Heart left ventricle (tissue), 16 donors: Measurements from ENCODE around the gene CDKL5. TPM values are rescaled to one million over a fixed set of nuclear protein-coding genes. Genes with fewer than 3 reads are reported as not detected.

Experiments
- ATAC-seq, 4 donors: fragments of 200-7000 bp; cut with Tn5 transposase; one replicate each; pipeline ENCODE4 v1.9.1; 2020 to 2022; ENCODE audit warnings: moderate library complexity in 4 of 4, mild to moderate bottlenecking in 3 of 4, moderate number of reproducible peaks in 1 of 4
- DNase-seq, 5 donors: peaks; one replicate each; pipeline ENCODE4 v3.0.0-alpha.2; 2020
- H3K27ac ChIP-seq, 12 donors: fragments of 200-600 bp; sonication (generic) in 4 of 12; one replicate each; pipeline versions ENCODE4 v1.5.0 to v1.8.0; 2016 to 2022; ENCODE audit warnings: mild to moderate bottlenecking in 2 of 12
- H3K27me3 ChIP-seq, 9 donors: fragments of 200-600 bp; sonication (generic) in 2 of 9; one replicate each; pipeline versions ENCODE4 v1.5.1 to v1.8.0; 2016 to 2022; ENCODE audit warnings: mild to moderate bottlenecking in 3 of 9
- H3K36me3 ChIP-seq, 9 donors: fragments of 200-600 bp; sonication (generic) in 2 of 9; one replicate each; pipeline versions ENCODE4 v1.5.0 to v1.8.0; 2018 to 2022; ENCODE audit warnings: mild to moderate bottlenecking in 2 of 9
- H3K4me1 ChIP-seq, 12 donors: fragments of 200-600 bp; sonication (generic) in 4 of 12; one replicate each; pipeline versions ENCODE4 v1.5.0 to v1.8.0; 2016 to 2022; ENCODE audit warnings: mild to moderate bottlenecking in 3 of 12
- H3K4me3 ChIP-seq, 12 donors: fragments of 200-600 bp; sonication (generic) in 4 of 12; one replicate each; pipeline versions ENCODE4 v1.5.0 to v1.8.0; 2017 to 2022; ENCODE audit warnings: mild to moderate bottlenecking in 9 of 12, moderate library complexity in 4 of 12
- H3K9me3 ChIP-seq, 12 donors: fragments of 200-600 bp; sonication (generic) in 4 of 12; one replicate each; pipeline versions ENCODE4 v1.5.0 to v1.8.0; 2016 to 2022; ENCODE audit warnings: mild to moderate bottlenecking in 1 of 12
- CTCF ChIP-seq, 12 donors: fragments of 200-600 bp; sonication (generic) in 4 of 12; IDR thresholded peaks; one replicate each; pipeline versions ENCODE4 v1.5.0 to v1.8.0; 2018 to 2022; ENCODE audit warnings: antibody characterized with exemption in 12 of 12, mild to moderate bottlenecking in 5 of 12
- POLR2A ChIP-seq, 2 donors: fragments of 450-650 bp; IDR thresholded peaks; one replicate each; pipeline ENCODE4 v1.6.1; 2017; ENCODE audit warnings: antibody characterized with exemption in 2 of 2, mild to moderate bottlenecking in 2 of 2, moderate library complexity in 2 of 2
- WGBS, 4 donors: extraction: QIAGEN DNeasy Blood & Tissue Kit in 2 of 4; methylation state at CpG; one replicate each; pipeline versions ENCODE4 v1.1.5 to v1.1.7; 2013 to 2018; 5-methylcytosine and 5-hydroxymethylcytosine counted together
- intact Hi-C, 10 donors: fragments of 100-400 bp; cut with DNase I; formaldehyde crosslinking; loops; one replicate each; pipeline versions ENCODE4 v1.11.1 to v1.14.2; 2022
- polyA plus RNA-seq, 2 donors: library from polyadenylated mRNA; stranded (reverse); fragments of 200-250 nt; gene quantifications; one replicate each; pipeline ENCODE4 v1.2.3, GENCODE V29; 2013
- total RNA-seq, 9 donors: library from RNA; depleted of rRNA in 2 of 9; stranded (reverse); fragments of >200 nt in 2 of 9; fragmentation: NEBNext Ultra II Directional in 3 of 9; extraction: Animal tissue kit (Norgen Biotek cat#: 25700) in 3 of 9; gene quantifications; one replicate each; pipeline versions ENCODE4 v1.1.0 to v1.2.4, GENCODE V29; 2016 to 2023
- donor health status: ischemic (EF 13 %, LVEDD 7.1; RV severe dilation, severe dysfunction).
- donor health status: healthy with polysubstance abuse.
- donor health status: DM: no; HTN: yes; CAD: no.
- donor health status: DM: no; HTN: no; CAD: no.
- donor health status: ischemic (EF 25% LVEDD 6.9; RV normal size, moderate dysfunction).
- donor health status: ischemic (EF 25% LVEDD 5.7; RV mildly dilated, moderate dysfunction).
- donor health status: healthy.
- donor health status: DM: yes; HTN: yes; CAD: no.
- donor health status: ischemic (EF 35%, LVEDD 5.7; RV mildly dilated, moderate dysfunction).
- donor health status: nonischemic (EF 11% LVEDD 7.7; RV severe dilation, severe dysfunction).
- donor health status: DM: yes; HTN: yes; CAD: no.
- donor health status: PGD.
- donor health status: ischemic (EF 29% LVEDD 5.4; RV normal size, mild dysfunction).
- donor health status: nonischemic (EF 23%, LVEDD 6.1; RV moderate dilation, normal function).

Gene CDKL5
- total and polyA plus RNA-seq, 11 donors = 3.0 to 12.5 (median 9.3) TPM

GRCh38 chrX:18619288-18619687 lies 193.9 kb downstream of the CDKL5 start:
- no peak for ATAC-seq
- peaks cover 0 to 7% (median 0%) of the 10 kb centered on the region in 9 donors for H3K36me3 ChIP-seq
- no peaks in the 10 kb centered on the region for H3K4me1 ChIP-seq
- H3K27ac ChIP-seq = no peak overlapping the region
- H3K9me3 ChIP-seq = no peaks in the 10 kb centered on the region
- no peaks in the 10 kb centered on the region for H3K27me3 ChIP-seq
- intact Hi-C loops = no loop called here
- TF ChIP-seq POLR2A (IDR thresholded peaks at IDR 0.05) (no peak), CTCF (IDR thresholded peaks at IDR 0.05) (no peak)
- WGBS, 4 donors = 91 to 97% (median 95%) methylated on average over 2 of the region's 2 CpGs
- no peak for DNase-seq
- H3K4me3 ChIP-seq = no peak overlapping the region

- intact Hi-C loops = no loop called here
- H3K9me3 ChIP-seq = no peaks in the 10 kb centered on the region
- H3K27ac ChIP-seq = no peak overlapping the region
- H3K27me3 ChIP-seq = no peaks in the 10 kb centered on the region
- H3K4me3 ChIP-seq = no peak overlapping the region
- ATAC-seq (no peak), DNase-seq (no peak)
- H3K36me3 ChIP-seq = peaks cover 0 to 9% (median 0%) of the 10 kb centered on the region in 9 donors
- WGBS, 4 donors = 68 to 74% (median 71%) methylated on average over 8 of the region's 8 CpGs
- H3K4me1 ChIP-seq = no peaks in the 10 kb centered on the region
- TF ChIP-seq CTCF (IDR thresholded peaks at IDR 0.05) (no peak), POLR2A (IDR thresholded peaks at IDR 0.05) (no peak)
Measured at GRCh38 chrX:18620349-18620748, 194.9 kb downstream of the CDKL5 start.

- no peaks in the 10 kb centered on the region for H3K27me3 ChIP-seq
- H3K27ac ChIP-seq = no peak overlapping the region
- H3K4me3 ChIP-seq = no peak overlapping the region
- no peaks in the 10 kb centered on the region for H3K9me3 ChIP-seq
- H3K36me3 ChIP-seq = peaks cover 0 to 29% (median 6%) of the 10 kb centered on the region in 9 donors
- intact Hi-C loops = no loop called here
- 75 to 100% (median 91%) methylated on average over 2 of the region's 2 CpGs for WGBS, 4 donors
- ATAC-seq (no peak), DNase-seq (no peak)
- H3K4me1 ChIP-seq = no peaks in the 10 kb centered on the region
- TF ChIP-seq POLR2A (IDR thresholded peaks at IDR 0.05) = no peak
- TF ChIP-seq CTCF (IDR thresholded peaks at IDR 0.05) = no peak
Measured at GRCh38 chrX:18624599-18624998, 199.2 kb downstream of the CDKL5 start.

- intact Hi-C loops = no loop called here
- no peak for ATAC-seq
- no peak overlapping the region for H3K4me3 ChIP-seq
- peaks cover 0 to 22% (median 6%) of the 10 kb centered on the region in 9 donors for H3K36me3 ChIP-seq
- TF ChIP-seq POLR2A (IDR thresholded peaks at IDR 0.05) = no peak
- no peak for TF ChIP-seq CTCF (IDR thresholded peaks at IDR 0.05)
- WGBS, 4 donors = 89 to 96% (median 92%) methylated on average over 8 of the region's 8 CpGs
- DNase-seq = no peak
- no peaks in the 10 kb centered on the region for H3K27me3 ChIP-seq
- H3K27ac ChIP-seq = no peak overlapping the region
- no peaks in the 10 kb centered on the region for H3K9me3 ChIP-seq
- H3K4me1 ChIP-seq = no peaks in the 10 kb centered on the region
Measured at GRCh38 chrX:18630934-18631333, 205.5 kb downstream of the CDKL5 start.
